A172 (cell line): Measurements from ENCODE around the gene INVS. TPM values are rescaled to one million over a fixed set of nuclear protein-coding genes. Genes with fewer than 3 reads are reported as not detected.

Source experiments
- DNase-seq: peaks from one replicate; pipeline ENCODE4 v3.0.0-alpha.2; 2015; ENCODE audit warnings: low spot score
- total RNA-seq: library from RNA; depleted of rRNA; stranded (reverse); fragments of >200 nt; shearing (Covaris generic); gene quantifications from 2 replicates; pipeline ENCODE4 v1.2.3, GENCODE V29; 2014

Gene INVS
- total RNA-seq, 1 experiment from 2014 or later: 46.2 TPM

DNA sequence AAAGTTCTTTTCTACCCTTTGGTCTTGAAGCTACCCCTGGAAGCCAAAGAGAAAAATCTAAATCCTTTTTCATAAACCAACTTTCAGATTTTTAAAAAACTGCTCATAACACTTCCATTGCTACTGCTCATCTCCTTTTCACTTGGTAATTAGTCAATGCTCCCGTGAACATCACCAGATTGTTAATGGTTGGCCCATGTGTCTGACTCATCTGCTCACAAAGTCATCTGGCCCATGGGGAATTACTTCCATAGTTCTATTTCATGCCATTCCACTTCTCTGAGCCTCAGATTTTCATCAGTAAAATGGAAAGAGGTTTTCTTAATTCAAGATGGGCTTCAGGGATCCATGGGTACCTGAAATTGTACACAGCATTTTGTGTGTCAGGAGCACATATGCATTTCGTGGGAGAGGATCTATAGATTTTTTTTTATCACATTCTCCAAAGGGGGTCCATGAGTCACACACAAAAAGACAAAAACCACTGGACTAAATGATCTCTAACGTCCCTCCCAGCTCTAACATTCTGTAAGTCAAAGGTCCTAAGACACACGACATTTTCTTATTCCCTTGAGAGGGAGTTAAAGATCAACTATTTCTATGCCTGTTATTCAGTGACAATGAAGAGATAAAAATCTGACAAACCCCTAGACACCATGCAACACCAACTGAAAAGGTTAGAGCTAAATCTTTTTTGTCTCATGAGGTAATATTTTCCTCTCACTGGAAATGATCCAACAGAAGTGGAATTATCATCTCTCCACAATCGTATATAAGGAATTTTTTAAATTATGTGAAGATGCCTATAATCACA, 178.3 kb downstream of the INVS start:
- DNase-seq: peak; percentile 71

DNA sequence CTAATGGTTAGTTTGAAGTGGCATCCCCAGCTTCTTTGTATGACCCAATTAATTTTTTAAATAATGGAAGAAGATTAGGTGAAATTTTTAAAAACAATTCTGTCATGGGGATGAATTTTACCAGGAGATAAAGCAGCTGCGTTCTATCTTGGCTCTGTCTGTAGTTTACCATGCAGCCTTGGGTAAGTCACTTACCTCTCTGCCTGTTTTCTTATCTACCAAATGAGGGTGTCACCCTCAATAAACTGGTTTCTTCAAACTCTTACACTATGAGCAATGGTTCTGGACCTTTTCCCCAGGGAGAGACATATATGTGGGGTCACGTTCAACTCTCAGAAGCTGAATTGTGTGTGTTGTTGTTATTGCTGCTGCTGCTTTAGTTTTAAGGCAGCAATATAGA, 182.0 kb downstream of the INVS start:
- no peak for DNase-seq

- DNase-seq: no peak
Observed at GRCh38 chr9:100281676-100282387, 182.8 kb downstream of the INVS start.

DNA sequence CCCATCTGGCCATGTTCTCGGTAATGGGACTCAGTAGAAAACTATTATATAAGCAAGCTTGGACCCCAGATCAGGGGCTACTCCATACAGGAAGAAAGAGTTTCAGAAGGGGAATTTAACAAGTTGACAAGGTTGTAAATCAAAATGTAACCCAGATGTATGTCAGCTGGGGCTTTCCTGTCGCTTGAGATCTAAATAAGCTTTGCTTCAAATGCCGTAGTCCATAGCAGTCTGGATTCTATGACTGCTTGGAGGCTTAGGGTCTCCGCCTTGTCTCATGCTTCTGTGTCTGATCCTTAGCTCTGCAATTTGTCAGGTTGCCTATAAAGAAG, 183.3 kb downstream of the INVS start:
- no peak for DNase-seq

DNA sequence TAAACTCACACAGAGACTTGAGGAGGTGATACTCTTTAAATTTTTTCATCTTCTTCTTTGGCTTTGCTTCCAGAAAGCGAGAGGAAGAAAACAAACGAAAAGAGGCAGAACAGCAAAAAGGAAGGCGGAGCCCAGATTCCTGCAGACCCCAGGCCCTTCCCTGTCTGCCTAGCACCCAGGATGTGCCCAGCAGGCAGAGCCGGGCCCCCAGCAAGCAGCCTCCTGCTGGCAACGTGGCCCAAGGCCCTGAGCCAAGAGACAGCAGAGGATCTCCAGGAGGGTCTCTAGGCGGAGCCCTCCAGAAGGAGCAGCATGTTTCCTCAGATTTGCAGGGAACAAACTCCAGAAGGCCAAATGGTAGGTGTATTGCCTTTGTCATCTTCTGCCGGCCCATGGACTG, 185.2 kb downstream of the INVS start:
- DNase-seq: no peak

DNA sequence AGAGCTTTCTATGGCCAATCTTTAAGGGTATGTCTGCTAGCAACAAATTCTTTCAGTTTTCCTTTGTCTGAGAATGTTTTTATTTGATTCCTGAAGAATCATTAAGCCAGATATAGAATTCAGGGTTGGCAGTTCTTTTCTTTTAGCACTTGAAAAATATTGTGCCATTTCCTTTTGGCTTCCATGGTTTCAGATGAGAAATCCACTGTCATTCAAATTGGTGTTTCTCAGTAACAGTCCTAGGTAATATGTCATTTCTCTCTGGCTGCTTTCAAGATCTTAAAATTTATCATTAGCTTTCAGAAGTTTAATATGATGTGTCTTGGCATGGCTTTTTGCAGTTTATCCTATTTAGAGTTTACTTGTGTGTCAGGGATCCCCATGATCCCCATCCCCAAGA, 186.0 kb downstream of the INVS start:
- no peak for DNase-seq

- DNase-seq: no peak
Observed at GRCh38 chr9:100285601-100286000, 186.6 kb downstream of the INVS start.

GRCh38 chr9:100286257-100286656, 187.2 kb downstream of the INVS start:
- DNase-seq: no peak

DNA sequence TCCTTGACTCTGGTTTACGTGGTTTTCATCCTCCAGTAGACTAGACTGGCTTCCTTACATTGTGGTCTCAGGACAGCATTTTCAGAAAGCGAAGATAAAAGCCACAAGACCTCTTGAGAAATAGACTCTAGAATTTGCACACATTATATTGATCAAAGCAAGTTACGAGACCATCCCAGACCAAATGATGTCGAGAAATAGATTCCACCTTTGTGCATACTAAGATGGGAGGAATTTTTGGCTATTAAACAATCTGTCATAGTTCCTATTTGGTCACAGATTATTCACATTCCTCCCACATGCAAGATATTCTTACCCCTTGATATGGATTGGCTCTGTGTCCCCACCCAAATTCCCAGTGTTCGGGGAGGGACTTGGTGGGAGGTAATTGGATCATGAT, 188.1 kb downstream of the INVS start:
- no peak for DNase-seq

DNA sequence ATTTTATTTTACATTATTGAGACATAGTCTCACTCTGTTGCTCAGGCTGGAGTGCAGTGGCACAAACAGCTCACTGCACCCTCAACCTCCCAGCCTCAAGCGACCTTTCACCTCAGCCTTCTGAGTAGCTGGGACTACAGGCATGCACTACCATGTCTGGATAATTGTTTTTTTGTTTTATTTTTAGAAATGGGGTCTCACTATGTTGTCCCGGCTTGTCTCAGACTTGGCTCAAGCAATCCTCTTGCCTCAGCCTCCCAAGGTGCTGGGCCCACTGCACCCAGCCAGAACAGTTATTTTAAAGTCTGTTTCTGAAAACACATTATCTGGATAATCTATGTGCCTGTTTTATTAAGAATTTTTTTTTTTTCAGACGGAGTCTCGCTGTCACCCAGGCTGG, 191.7 kb downstream of the INVS start:
- no peak for DNase-seq

DNA sequence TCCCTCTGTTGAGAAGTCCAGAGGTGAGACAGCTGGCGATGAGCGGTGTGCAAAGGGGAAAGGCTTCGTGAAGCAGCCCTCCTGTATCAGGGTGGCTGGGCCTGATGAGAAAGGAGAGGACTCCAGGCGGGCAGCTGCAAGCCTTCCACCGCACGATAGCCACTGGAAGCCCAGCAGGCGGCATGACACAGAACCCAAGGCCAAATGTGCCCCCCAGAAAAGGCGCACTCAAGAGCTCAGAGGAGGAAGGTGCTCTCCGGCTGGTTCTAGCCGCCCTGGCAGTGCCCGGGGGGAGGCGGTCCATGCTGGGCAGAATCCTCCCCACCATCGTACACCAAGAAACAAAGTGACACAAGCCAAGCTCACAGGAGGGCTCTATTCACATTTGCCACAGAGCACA, 193.4 kb downstream of the INVS start:
- DNase-seq: no peak

DNA sequence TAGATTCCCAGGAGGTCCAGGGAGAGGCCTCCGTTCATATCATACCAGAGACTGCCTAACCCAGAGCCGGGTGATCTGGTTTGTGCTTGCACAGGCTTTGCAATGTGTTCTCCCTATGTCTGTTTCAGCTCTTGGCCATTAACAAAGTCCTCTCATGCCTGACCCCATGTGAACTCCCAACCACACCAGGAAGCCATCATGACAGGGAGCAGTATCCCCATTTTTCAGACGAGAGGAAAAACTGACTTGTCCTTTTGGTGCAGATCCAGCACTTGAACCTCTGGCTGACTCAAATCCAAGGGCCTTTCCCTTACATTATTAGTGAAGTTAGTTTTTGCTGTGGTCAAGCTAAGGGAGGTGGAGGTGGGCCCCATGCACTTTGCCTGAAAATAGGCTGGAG, 195.3 kb downstream of the INVS start:
- no peak for DNase-seq

DNA sequence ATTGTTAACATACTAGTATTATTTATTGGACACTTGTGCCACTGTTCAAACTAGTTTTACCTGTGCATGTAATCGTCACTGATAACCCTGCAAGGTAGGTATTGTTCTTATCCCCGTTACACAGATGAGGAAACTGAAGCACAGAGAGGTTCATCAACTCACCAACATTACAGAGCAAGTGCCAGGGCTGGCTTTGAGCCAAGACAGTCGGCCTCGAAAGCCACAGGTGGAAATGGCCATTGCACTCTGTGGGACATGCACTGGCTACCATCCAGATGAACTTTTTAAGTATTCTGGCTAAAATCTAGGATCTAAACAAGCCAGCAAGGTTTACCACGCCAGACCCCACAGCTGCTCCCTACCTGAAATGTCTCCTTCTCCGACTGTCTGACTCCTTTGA, 195.8 kb downstream of the INVS start:
- no peak for DNase-seq

- no peak for DNase-seq
Observed at GRCh38 chr9:100295240-100295639, 196.2 kb downstream of the INVS start.

GRCh38 chr9:100296407-100296806, 197.4 kb downstream of the INVS start:
- DNase-seq: no peak

DNA sequence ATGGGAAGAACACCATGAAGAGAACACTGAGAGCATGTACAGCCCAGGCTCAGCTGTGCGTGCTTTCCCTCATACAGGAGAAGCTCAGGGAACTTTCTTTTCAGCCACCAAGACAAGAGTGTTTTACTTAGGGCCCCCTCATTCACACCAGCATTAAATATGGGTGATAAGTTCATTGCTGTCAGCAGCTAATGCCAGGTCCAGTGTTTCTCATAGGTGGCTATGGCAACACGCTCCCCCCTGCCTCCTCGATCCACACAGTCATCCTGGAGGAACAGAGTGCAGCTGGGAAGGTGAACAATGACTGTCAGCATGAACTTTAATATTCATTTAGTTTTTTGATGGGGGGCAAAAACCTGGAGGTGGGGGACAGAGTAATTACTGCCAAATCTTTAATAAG, 199.3 kb downstream of the INVS start:
- no peak for DNase-seq

- DNase-seq: no peak
Observed at GRCh38 chr9:100303747-100304146, 204.7 kb downstream of the INVS start.

GRCh38 chr9:100306283-100306682, 207.2 kb downstream of the INVS start:
- no peak for DNase-seq

- no peak for DNase-seq
Observed at GRCh38 chr9:100307080-100307479, 208.0 kb downstream of the INVS start.

GRCh38 chr9:100308965-100309564, 210.0 kb downstream of the INVS start:
- DNase-seq: no peak

- DNase-seq: no peak
Observed at GRCh38 chr9:100309992-100310391, 210.9 kb downstream of the INVS start.

GRCh38 chr9:100315561-100315960, 216.5 kb downstream of the INVS start:
- no peak for DNase-seq

- peak; percentile 34 for DNase-seq
Observed at GRCh38 chr9:100317706-100318105, 218.7 kb downstream of the INVS start.
